DND-41 (cell line): ENCODE measurements around the gene SHFL.

Source experiments
- ATAC-seq: fragments of 200-7000 bp; cut with Tn5 transposase; 3 replicates; pipeline ENCODE4 v1.9.1; 2021; ENCODE audit warnings: low read depth; ENCODE audit not compliant: insufficient read depth
- DNase-seq: peaks from one replicate; pipeline ENCODE4 v3.0.0-alpha.2; 2020
- H2AFZ ChIP-seq: 2 replicates; pipeline ENCODE4 v1.6.0; 2012; ENCODE audit warnings: low read depth, low read length
- H3K27ac ChIP-seq: 2 replicates; pipeline ENCODE4 v1.5.1; 2012; ENCODE audit warnings: low read length, inconsistent platforms
- H3K27me3 ChIP-seq: fragments of 200-600 bp; sonication (generic); 2 replicates; pipeline ENCODE4 v1.6.0; 2012; ENCODE audit warnings: low read length, mild to moderate bottlenecking, inconsistent platforms; ENCODE audit not compliant: insufficient read depth, poor library complexity
- H3K36me3 ChIP-seq: 2 replicates; pipeline ENCODE4 v1.5.1; 2012; ENCODE audit warnings: low read length, inconsistent platforms; ENCODE audit not compliant: insufficient read depth
- H3K4me1 ChIP-seq: 2 replicates; pipeline ENCODE4 v1.5.1; 2012; ENCODE audit warnings: mild to moderate bottlenecking, low read length; ENCODE audit not compliant: insufficient read depth
- H3K4me2 ChIP-seq: 2 replicates; pipeline ENCODE4 v1.6.0; 2012; ENCODE audit warnings: mild to moderate bottlenecking, moderate library complexity, low read length, inconsistent platforms; ENCODE audit not compliant: insufficient read depth
- H3K4me3 ChIP-seq, 2 experiments: fragments of 200-600 bp in 1 of 2; shearing (Covaris generic) in 1 of 2; 2 replicates each; pipeline ENCODE4 v1.5.1; 2012 to 2016; ENCODE audit warnings: inconsistent platforms in 2 of 2, low read length in 2 of 2, mild to moderate bottlenecking in 2 of 2, low read depth in 1 of 2, moderate library complexity in 1 of 2
- H3K79me2 ChIP-seq: 2 replicates; pipeline ENCODE4 v1.6.0; 2012; ENCODE audit warnings: low read length, inconsistent platforms; ENCODE audit not compliant: insufficient read depth
- H3K9ac ChIP-seq: 2 replicates; pipeline ENCODE4 v1.6.0; 2012; ENCODE audit warnings: low read depth, mild to moderate bottlenecking, inconsistent platforms, low read length, moderate library complexity
- H3K9me3 ChIP-seq: 2 replicates; pipeline ENCODE4 v1.5.1; 2012; ENCODE audit warnings: low read length, moderate library complexity, mild to moderate bottlenecking, inconsistent platforms; ENCODE audit not compliant: insufficient read depth, severe bottlenecking
- H4K20me1 ChIP-seq: 2 replicates; pipeline ENCODE4 v1.6.0; 2012; ENCODE audit warnings: low read length; ENCODE audit not compliant: insufficient read depth
- CTCF ChIP-seq: IDR thresholded peaks from 2 replicates; pipeline ENCODE4 v1.5.1; 2012; ENCODE audit warnings: borderline replicate concordance, low read length, moderate library complexity, mild to moderate bottlenecking; ENCODE audit not compliant: poor library complexity, severe bottlenecking; ENCODE audit errors: extremely low read depth
- EZH2 ChIP-seq: IDR thresholded peaks from 3 replicates; pipeline ENCODE4 v1.6.1; 2012; ENCODE audit warnings: borderline replicate concordance, low read depth, mild to moderate bottlenecking, moderate library complexity, low read length, inconsistent platforms; ENCODE audit not compliant: severe bottlenecking

Gene SHFL

DNA sequence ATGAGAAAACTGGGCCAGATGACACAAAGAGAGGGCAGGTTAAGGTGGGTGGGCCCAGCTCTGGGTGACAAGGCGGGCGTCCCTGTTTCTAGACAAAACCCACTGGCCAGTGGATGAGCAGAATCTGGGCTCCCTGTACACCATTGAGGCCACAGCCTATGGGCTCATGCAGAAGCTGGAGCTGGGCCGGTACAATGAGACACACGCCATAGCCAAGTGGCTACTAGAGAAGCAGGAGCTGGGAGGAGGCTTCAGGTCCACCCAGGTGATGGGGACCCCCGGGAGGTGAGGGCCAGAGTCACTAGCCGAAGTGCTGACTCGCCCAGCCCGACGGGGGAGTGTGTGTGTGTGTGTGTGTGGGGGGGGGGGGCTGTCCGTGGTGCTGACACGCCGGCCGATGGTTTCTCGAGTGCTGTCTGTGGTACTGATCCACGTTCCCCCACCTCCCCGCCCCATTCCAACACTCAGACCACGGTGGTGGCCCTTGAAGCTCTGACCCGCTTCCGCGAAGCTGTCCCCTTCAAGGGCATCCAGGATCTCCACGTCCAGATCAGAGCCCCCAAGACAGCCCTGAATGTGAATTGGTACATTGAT lies 24.3 kb upstream of the SHFL start:
- no peaks in the 10 kb centered on the region for H3K9me3 ChIP-seq
- no peaks in the 10 kb centered on the region for H3K27me3 ChIP-seq
- no peak overlapping the region for H2AFZ ChIP-seq
- H3K79me2 ChIP-seq = no peaks in the 10 kb centered on the region
- DNase-seq (peak; percentile 50), ATAC-seq (peak; percentile 63; the same call in 2 of the 3 replicates)
- no peak overlapping the region for H3K4me2 ChIP-seq
- no peak overlapping the region for H3K27ac ChIP-seq
- TF ChIP-seq CTCF (no peak), EZH2 (no peak)
- H3K36me3 ChIP-seq = no peaks in the 10 kb centered on the region
- no peak overlapping the region for H3K4me3 ChIP-seq
- no peaks in the 10 kb centered on the region; the same call in 1 of the 2 replicates for H4K20me1 ChIP-seq
- H3K9ac ChIP-seq = no peak overlapping the region
- H3K4me1 ChIP-seq = no peaks in the 10 kb centered on the region

- Histone ChIP-seq H3K4me1 (no peaks in the 10 kb centered on the region), H3K4me3 (no peak overlapping the region), H3K79me2 (no peaks in the 10 kb centered on the region), H3K9ac (no peak overlapping the region), H2AFZ (no peak overlapping the region), H3K27ac (no peak overlapping the region), H3K27me3 (no peaks in the 10 kb centered on the region), H3K4me2 (no peak overlapping the region), H4K20me1 (no peaks in the 10 kb centered on the region), H3K9me3 (no peaks in the 10 kb centered on the region), H3K36me3 (no peaks in the 10 kb centered on the region)
- TF ChIP-seq EZH2 = no peak
- no peak for TF ChIP-seq CTCF
- ATAC-seq (peak; percentile 48; the same call in 1 of the 3 replicates), DNase-seq (no peak)
These were observed 17.9 kb upstream of the SHFL start for GRCh38 chr19:10068205-10068604.

DNA sequence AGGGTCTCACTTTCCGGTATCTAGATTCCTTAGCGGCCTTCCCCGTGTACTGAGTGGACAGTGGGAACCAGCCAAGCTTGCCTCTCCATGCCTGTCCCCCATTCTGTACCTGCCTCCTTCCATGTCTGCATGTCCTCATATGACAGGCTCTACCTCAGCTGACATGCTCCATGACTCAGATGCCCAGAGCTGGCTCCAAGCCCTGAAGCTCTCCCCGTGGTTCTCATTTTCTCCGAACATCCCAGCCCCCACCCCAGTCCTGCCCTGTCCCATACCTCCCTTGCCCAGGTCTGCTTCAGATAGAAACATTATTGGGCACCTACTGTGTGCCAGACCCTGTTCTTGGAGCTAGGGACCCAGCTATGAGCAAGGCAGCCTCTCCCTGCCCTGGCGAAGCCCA lies 17.1 kb upstream of the SHFL start:
- H3K9ac ChIP-seq = no peak overlapping the region
- H4K20me1 ChIP-seq = no peaks in the 10 kb centered on the region
- DNase-seq (no peak), ATAC-seq (no peak)
- no peak overlapping the region for H2AFZ ChIP-seq
- no peaks in the 10 kb centered on the region for H3K4me1 ChIP-seq
- no peak overlapping the region for H3K4me3 ChIP-seq
- no peaks in the 10 kb centered on the region for H3K79me2 ChIP-seq
- H3K27me3 ChIP-seq = no peaks in the 10 kb centered on the region
- H3K27ac ChIP-seq = no peak overlapping the region
- no peaks in the 10 kb centered on the region for H3K36me3 ChIP-seq
- no peak overlapping the region for H3K4me2 ChIP-seq
- H3K9me3 ChIP-seq = no peaks in the 10 kb centered on the region
- TF ChIP-seq CTCF (no peak), EZH2 (no peak)
